Trophoblast cell (in vitro differentiated cells and primary cell): ENCODE data around the gene NR1I2.

Experiments used
- DNase-seq, 2 donors: peaks; one replicate each; pipeline ENCODE4 v3.0.0-alpha.2; 2016
- H2AFZ ChIP-seq: 2 replicates; pipeline ENCODE4 v1.6.1; 2013; ENCODE audit warnings: low read length, moderate library complexity, mild to moderate bottlenecking; ENCODE audit not compliant: insufficient read depth, poor library complexity
- H2AK5ac ChIP-seq: 2 replicates; pipeline ENCODE4 v1.6.1; 2013; ENCODE audit warnings: mild to moderate bottlenecking, low read length
- H2BK120ac ChIP-seq: 2 replicates; pipeline ENCODE4 v1.6.1; 2013; ENCODE audit warnings: low read length, mild to moderate bottlenecking, moderate library complexity; ENCODE audit not compliant: insufficient read depth, poor library complexity
- H2BK12ac ChIP-seq: 2 replicates; pipeline ENCODE4 v1.6.1; 2013; ENCODE audit warnings: mild to moderate bottlenecking, low read length, moderate library complexity
- H2BK5ac ChIP-seq: 2 replicates; pipeline ENCODE4 v1.6.1; 2013; ENCODE audit warnings: low read length, low read depth, moderate library complexity, mild to moderate bottlenecking; ENCODE audit not compliant: poor library complexity
- H3K14ac ChIP-seq: 2 replicates; pipeline ENCODE4 v1.6.1; 2013; ENCODE audit warnings: mild to moderate bottlenecking, low read length
- H3K18ac ChIP-seq: 2 replicates; pipeline ENCODE4 v1.6.1; 2013; ENCODE audit warnings: mild to moderate bottlenecking, low read length
- H3K23ac ChIP-seq: 2 replicates; pipeline ENCODE4 v1.6.1; 2013; ENCODE audit warnings: low read length
- H3K27ac ChIP-seq: 2 replicates; pipeline ENCODE4 v1.5.1; 2013; ENCODE audit warnings: low read depth, mild to moderate bottlenecking, inconsistent platforms, low read length, moderate library complexity
- H3K27me3 ChIP-seq: 2 replicates; pipeline ENCODE4 v1.6.1; 2013; ENCODE audit warnings: inconsistent platforms, mild to moderate bottlenecking, low read length, moderate library complexity; ENCODE audit not compliant: insufficient read depth
- H3K36me3 ChIP-seq, 2 experiments: 1 replicate in 1 of 2; 2 replicates in 1 of 2; pipeline ENCODE4 v1.6.1; 2013; ENCODE audit warnings: low read length in 2 of 2, mild to moderate bottlenecking in 2 of 2, moderate library complexity in 1 of 2; ENCODE audit not compliant: insufficient read depth in 2 of 2, control insufficient read depth in 1 of 2
- H3K4ac ChIP-seq: 2 replicates; pipeline ENCODE4 v1.6.1; 2013; ENCODE audit warnings: low read depth, mild to moderate bottlenecking, low read length, moderate library complexity
- H3K4me1 ChIP-seq, 2 experiments: 1 replicate in 1 of 2; 2 replicates in 1 of 2; pipeline ENCODE4 v1.6.1; 2013; ENCODE audit warnings: low read length in 2 of 2, mild to moderate bottlenecking in 2 of 2, moderate library complexity in 1 of 2; ENCODE audit not compliant: insufficient read depth in 2 of 2, control insufficient read depth in 1 of 2
- H3K4me2 ChIP-seq: 2 replicates; pipeline ENCODE4 v1.6.1; 2013; ENCODE audit warnings: inconsistent platforms, mild to moderate bottlenecking, low read length, moderate library complexity
- H3K4me3 ChIP-seq: 2 replicates; pipeline ENCODE4 v1.5.1; 2013; ENCODE audit warnings: mild to moderate bottlenecking, low read depth, low read length, inconsistent platforms
- H3K79me1 ChIP-seq: one replicate; pipeline ENCODE4 v1.6.1; 2013; ENCODE audit warnings: low read length
- H3K79me2 ChIP-seq: 2 replicates; pipeline ENCODE4 v1.6.1; 2013; ENCODE audit warnings: low read length, mild to moderate bottlenecking; ENCODE audit not compliant: control insufficient read depth, insufficient read depth, poor library complexity
- H3K9ac ChIP-seq: 2 replicates; pipeline ENCODE4 v1.6.1; 2013; ENCODE audit warnings: mild to moderate bottlenecking, low read length
- H3K9me3 ChIP-seq: 2 replicates; pipeline ENCODE4 v1.6.1; 2013; ENCODE audit warnings: low read depth, mild to moderate bottlenecking, control low read depth, inconsistent platforms, low read length; ENCODE audit not compliant: insufficient read depth
- H4K12ac ChIP-seq: 2 replicates; pipeline ENCODE4 v1.6.1; 2013; ENCODE audit warnings: low read depth, mild to moderate bottlenecking, low read length, moderate library complexity
- H4K8ac ChIP-seq: 2 replicates; pipeline ENCODE4 v1.6.1; 2013; ENCODE audit warnings: low read depth, mild to moderate bottlenecking, low read length, moderate library complexity
- H4K91ac ChIP-seq: one replicate; pipeline ENCODE4 v1.6.1; 2013; ENCODE audit warnings: low read depth, mild to moderate bottlenecking, low read length, moderate library complexity
- WGBS: extraction: QIAGEN DNeasy Blood & Tissue Kit; methylation state at CpG from one replicate; pipeline ENCODE4 v1.1.7; 2013; ENCODE audit warnings: missing lambda C conversion rate; ENCODE audit not compliant: insufficient read length, insufficient coverage; ENCODE audit errors: extremely low coverage; 5-methylcytosine and 5-hydroxymethylcytosine counted together

NR1I2 gene

GRCh38 chr3:119786409-119786808 lies 4.5 kb downstream of the NR1I2 start:
- Histone ChIP-seq H3K4me1 (no peaks in the 10 kb centered on the region), H2AFZ (no peak overlapping the region), H3K9ac (no peak overlapping the region), H2BK5ac (no peak overlapping the region), H3K36me3 (no peaks in the 10 kb centered on the region), H3K9me3 (no peaks in the 10 kb centered on the region), H3K14ac (no peak overlapping the region), H3K27me3 (no peaks in the 10 kb centered on the region), H3K4me2 (no peak overlapping the region), H3K4me3 (no peak overlapping the region), H4K8ac (no peak overlapping the region), H2BK12ac (no peak overlapping the region), H3K79me1 (no peaks in the 10 kb centered on the region), H3K79me2 (no peaks in the 10 kb centered on the region), H3K18ac (no peak overlapping the region), H2AK5ac (no peak overlapping the region), H4K12ac (no peak overlapping the region), H3K4ac (no peak overlapping the region), H3K27ac (no peak overlapping the region), H3K23ac (no peak overlapping the region), H2BK120ac (no peak overlapping the region), H4K91ac (no peak overlapping the region)
- no CpG with 5 or more reads among the region's 2 CpGs for WGBS
- no peak for DNase-seq

GRCh38 chr3:119790369-119790768 lies 8.5 kb downstream of the NR1I2 start:
- no peak overlapping the region for H2AK5ac ChIP-seq
- no CpG with 5 or more reads among the region's 3 CpGs for WGBS
- H3K18ac ChIP-seq, result no peak overlapping the region
- no peak overlapping the region for H3K9ac ChIP-seq
- no peak overlapping the region for H3K23ac ChIP-seq
- no peak overlapping the region for H4K12ac ChIP-seq
- no peak overlapping the region for H2BK120ac ChIP-seq
- H2BK5ac ChIP-seq, result no peak overlapping the region
- no peak overlapping the region for H4K8ac ChIP-seq
- DNase-seq, result no peak
- H4K91ac ChIP-seq, result no peak overlapping the region
- H3K27me3 ChIP-seq, result no peaks in the 10 kb centered on the region
- no peak overlapping the region for H3K4ac ChIP-seq
- H3K36me3 ChIP-seq, result no peaks in the 10 kb centered on the region
- peaks cover 3 to 9% of the 10 kb centered on the region in 2 experiments for H3K4me1 ChIP-seq
- no peak overlapping the region for H2BK12ac ChIP-seq
- no peak overlapping the region for H3K4me3 ChIP-seq
- peaks cover 5% of the 10 kb centered on the region for H3K79me1 ChIP-seq
- no peak overlapping the region for H2AFZ ChIP-seq
- H3K79me2 ChIP-seq, result no peaks in the 10 kb centered on the region
- H3K4me2 ChIP-seq, result no peak overlapping the region
- H3K9me3 ChIP-seq, result peaks cover 2% of the 10 kb centered on the region
- no peak overlapping the region for H3K14ac ChIP-seq
- no peak overlapping the region for H3K27ac ChIP-seq

- peaks cover 14 to 24% of the 10 kb centered on the region in 2 experiments for H3K4me1 ChIP-seq
- H3K4me2 ChIP-seq, result no peak overlapping the region
- no peak overlapping the region for H3K27ac ChIP-seq
- H3K4ac ChIP-seq, result no peak overlapping the region
- H3K9ac ChIP-seq, result no peak overlapping the region
- no peak overlapping the region for H2BK5ac ChIP-seq
- no peak overlapping the region for H3K14ac ChIP-seq
- no peak overlapping the region for H4K91ac ChIP-seq
- H3K27me3 ChIP-seq, result no peaks in the 10 kb centered on the region
- peaks cover 16% of the 10 kb centered on the region for H3K79me1 ChIP-seq
- H2BK12ac ChIP-seq, result peak overlapping the region; percentile 23
- no peak overlapping the region for H3K23ac ChIP-seq
- no peak overlapping the region for H4K8ac ChIP-seq
- WGBS, result no CpG with 5 or more reads among the region's 8 CpGs
- no peak overlapping the region for H3K4me3 ChIP-seq
- H3K36me3 ChIP-seq, result no peaks in the 10 kb centered on the region
- no peak overlapping the region for H2AK5ac ChIP-seq
- no peak overlapping the region for H2BK120ac ChIP-seq
- H3K79me2 ChIP-seq, result no peaks in the 10 kb centered on the region
- no peak overlapping the region for H4K12ac ChIP-seq
- H2AFZ ChIP-seq, result no peak overlapping the region
- H3K18ac ChIP-seq, result no peak overlapping the region
- DNase-seq, result no peak
- peaks cover 2% of the 10 kb centered on the region for H3K9me3 ChIP-seq
These were observed 10.4 kb downstream of the NR1I2 start for GRCh38 chr3:119792270-119792669.

GRCh38 chr3:119794401-119794800 lies 12.5 kb downstream of the NR1I2 start:
- Histone ChIP-seq H3K14ac (peak overlapping the region; percentile 58), H2AK5ac (peak overlapping the region; percentile 76), H3K36me3 (no peaks in the 10 kb centered on the region), H3K4me2 (no peak overlapping the region), H3K4me1 (peaks cover 14 to 24% of the 10 kb centered on the region in 2 experiments), H3K18ac (peak overlapping the region; percentile 59), H2BK120ac (peak overlapping the region; percentile 86), H3K23ac (no peak overlapping the region), H3K79me2 (no peaks in the 10 kb centered on the region), H3K4me3 (no peak overlapping the region), H3K27me3 (no peaks in the 10 kb centered on the region), H3K4ac (no peak overlapping the region), H2BK5ac (peak overlapping the region; percentile 17), H4K8ac (peak overlapping the region; percentile 9), H2AFZ (no peak overlapping the region), H3K79me1 (peaks cover 16% of the 10 kb centered on the region), H4K12ac (no peak overlapping the region), H2BK12ac (peak overlapping the region; percentile 94), H3K9me3 (peaks cover 2% of the 10 kb centered on the region), H3K9ac (no peak overlapping the region), H4K91ac (peak overlapping the region; percentile 72), H3K27ac (peak overlapping the region; percentile 59)
- WGBS, result no CpG with 5 or more reads among the region's 2 CpGs
- DNase-seq, result no peak
